ENCODE data around the gene PCDHGA11. TPM values are rescaled to one million over a fixed set of nuclear protein-coding genes. Genes with fewer than 3 reads are reported as not detected.

Gene PCDHGA11
- total and polyA plus RNA-seq, 2 of the 4 experiments (the other 2 are of a cell fraction), result 5.4 to 6.9 TPM

DNA sequence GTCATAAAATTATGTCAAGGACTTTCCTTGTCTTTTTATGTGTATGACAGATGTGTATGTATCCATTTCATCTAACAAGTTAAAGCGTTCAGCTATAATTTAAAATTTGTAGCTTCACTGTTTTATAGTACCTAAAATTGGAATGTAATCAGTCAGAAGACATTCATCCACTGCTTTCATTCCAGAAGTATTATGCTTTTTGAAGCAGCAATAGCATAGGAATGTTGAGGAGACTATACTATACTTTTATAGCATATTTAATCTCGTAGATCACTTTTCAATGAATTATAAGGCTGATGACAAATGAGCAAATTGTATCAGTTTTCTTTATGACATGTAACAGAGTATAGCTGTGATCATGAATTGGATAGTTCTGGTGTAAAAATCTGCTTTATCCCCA, 16.4 kb downstream of the PCDHGA11 start:
- H3K27ac ChIP-seq (ENCODE audit: insufficient read depth, low read length), result no peak overlapping the region
- H2BK5ac ChIP-seq (ENCODE audit: low read depth, low read length, poor library complexity, severe bottlenecking), result peak overlapping the region; percentile 72
- POLR2A ChIA-PET (ENCODE audit: unreplicated experiment), result no interaction called here

More for the DNA sequence above, 16.4 kb downstream of the PCDHGA11 start:
- no peak overlapping the region for H2AK9ac ChIP-seq (replicated peaks; ENCODE audit: low read depth, low read length, poor library complexity)
- dilution Hi-C loops (cut with HindIII; ENCODE audit: low sequenced_read_pairs, unreplicated experiment) (no loop called here), intact Hi-C loops (cut with micrococcal nuclease) (no loop called here), in situ Hi-C loops (cut with MboI; ENCODE audit: low sequenced_read_pairs) (no loop called here)
- H3K4me1 ChIP-seq (ENCODE audit: control insufficient read depth, insufficient read depth, low read length), result peaks cover 2% of the 10 kb centered on the region; the same call in 1 of the 2 replicates
- no peak overlapping the region for H2BK120ac ChIP-seq (ENCODE audit: low read depth, low read length)
- no peaks in the 10 kb centered on the region for H3K27me3 ChIP-seq (ENCODE audit: control insufficient read depth, insufficient read depth, low read length)
- CTCF ChIA-PET, result interaction anchor here (1.0 to 1.2 kb wide), 3 partner anchors 9 to 155 kb away, joined by 3 to 5 read pairs (median 4); partner anchors contain the start of gene PCDHGA11
- peak; percentile 75 for ATAC-seq (ENCODE audit: low read depth)
- peaks cover 25 to 32% of the 10 kb centered on the region in 2 experiments for H3K79me1 ChIP-seq (ENCODE audit: low read depth in 1 of 2, low read length in 2 of 2)
- no peak overlapping the region for H4K5ac ChIP-seq (ENCODE audit: low read depth, low read length)
- no peak overlapping the region for H3K9ac ChIP-seq (ENCODE audit: low read depth, low read length)
- TF ChIP-seq RCOR1 (IDR thresholded peaks at IDR 0.05; ENCODE audit: insufficient replicate concordance, low read length) (no peak), MAFK (IDR thresholded peaks at IDR 0.05; ENCODE audit: low read depth, low read length) (no peak), USF2 (IDR thresholded peaks at IDR 0.05; ENCODE audit: low read depth, low read length) (no peak), CHD1 (IDR thresholded peaks at IDR 0.05; ENCODE audit: low read depth, low read length) (no peak), CEBPB (IDR thresholded peaks at IDR 0.05; ENCODE audit: low read depth, low read length) (no peak), BHLHE40 (IDR thresholded peaks at IDR 0.05; ENCODE audit: low read depth, low read length) (no peak), FOS (IDR thresholded peaks at IDR 0.05; ENCODE audit: low read depth, low read length) (no peak), SMC3 (IDR thresholded peaks at IDR 0.05; ENCODE audit: low read depth, low read length) (no peak), RAD21 (IDR thresholded peaks at IDR 0.05; ENCODE audit: low read length) (no peak), MAZ (IDR thresholded peaks at IDR 0.05; ENCODE audit: borderline replicate concordance, low read depth, low read length) (no peak), POLR2A (IDR thresholded peaks at IDR 0.05; ENCODE audit: low read depth, low read length) (no peak), ELK1 (IDR thresholded peaks at IDR 0.05; ENCODE audit: borderline replicate concordance, low read depth, low read length) (no peak), NFE2L2 (IDR thresholded peaks at IDR 0.05; ENCODE audit: low read depth, low read length) (no peak), RFX5 (IDR thresholded peaks at IDR 0.05; ENCODE audit: low read depth, low read length) (no peak), MXI1 (IDR thresholded peaks at IDR 0.05; ENCODE audit: borderline replicate concordance, low read depth, low read length) (no peak)
- TF ChIP-seq, protein P1, sequence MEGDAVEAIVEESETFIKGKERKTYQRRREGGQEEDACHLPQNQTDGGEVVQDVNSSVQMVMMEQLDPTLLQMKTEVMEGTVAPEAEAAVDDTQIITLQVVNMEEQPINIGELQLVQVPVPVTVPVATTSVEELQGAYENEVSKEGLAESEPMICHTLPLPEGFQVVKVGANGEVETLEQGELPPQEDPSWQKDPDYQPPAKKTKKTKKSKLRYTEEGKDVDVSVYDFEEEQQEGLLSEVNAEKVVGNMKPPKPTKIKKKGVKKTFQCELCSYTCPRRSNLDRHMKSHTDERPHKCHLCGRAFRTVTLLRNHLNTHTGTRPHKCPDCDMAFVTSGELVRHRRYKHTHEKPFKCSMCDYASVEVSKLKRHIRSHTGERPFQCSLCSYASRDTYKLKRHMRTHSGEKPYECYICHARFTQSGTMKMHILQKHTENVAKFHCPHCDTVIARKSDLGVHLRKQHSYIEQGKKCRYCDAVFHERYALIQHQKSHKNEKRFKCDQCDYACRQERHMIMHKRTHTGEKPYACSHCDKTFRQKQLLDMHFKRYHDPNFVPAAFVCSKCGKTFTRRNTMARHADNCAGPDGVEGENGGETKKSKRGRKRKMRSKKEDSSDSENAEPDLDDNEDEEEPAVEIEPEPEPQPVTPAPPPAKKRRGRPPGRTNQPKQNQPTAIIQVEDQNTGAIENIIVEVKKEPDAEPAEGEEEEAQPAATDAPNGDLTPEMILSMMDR (conservative IDR thresholded peaks at IDR 0.05; ENCODE audit: low read depth, low read length), result no peak
- no peak overlapping the region for H3K4ac ChIP-seq (ENCODE audit: low read depth, low read length)
- H3K14ac ChIP-seq (replicated peaks; ENCODE audit: low read depth, low read length), result no peak overlapping the region
- no CpG with 5 or more reads among the region's 2 CpGs for WGBS, 2 experiments (ENCODE audit: extremely low coverage in 2 of 2, insufficient read length in 1 of 2)
- no peak overlapping the region for H4K8ac ChIP-seq (ENCODE audit: low read depth in 2 of 2, low read length in 2 of 2)
- DNase-seq, result peak; percentile 52
- no peaks in the 10 kb centered on the region for H4K20me1 ChIP-seq (ENCODE audit: insufficient read depth, low read length)
- H3K56ac ChIP-seq (ENCODE audit: extremely low read depth, insufficient read depth, low read length), result no peak overlapping the region
- H3K18ac ChIP-seq (ENCODE audit: low read depth, low read length), result no peak overlapping the region
- no peak overlapping the region for H4K91ac ChIP-seq (ENCODE audit: insufficient read depth, low read depth, low read length)
- peaks cover 11% of the 10 kb centered on the region for H3K36me3 ChIP-seq (ENCODE audit: control insufficient read depth, insufficient read depth, low read length)
- no peak overlapping the region for H2BK15ac ChIP-seq (ENCODE audit: low read depth, low read length)
- H3K23ac ChIP-seq (ENCODE audit: low read depth, low read length), result no peak overlapping the region
- no peak overlapping the region for H3K4me3 ChIP-seq (ENCODE audit: insufficient read depth, low read depth, low read length)
- H2AK5ac ChIP-seq (ENCODE audit: low read depth, low read length), result no peak overlapping the region
- peaks cover 13% of the 10 kb centered on the region; the same call in 1 of the 2 replicates for H3K9me3 ChIP-seq (ENCODE audit: control insufficient read depth, insufficient read depth, low read length)
- H2BK20ac ChIP-seq (ENCODE audit: low read depth, low read length), result no peak overlapping the region
- peak overlapping the region; percentile 63; the same call in 1 of the 2 replicates for H3K4me2 ChIP-seq (ENCODE audit: low read depth, low read length)
- no peaks in the 10 kb centered on the region for H3K9me1 ChIP-seq (ENCODE audit: insufficient read depth, low read length)
- BruUV-seq (replicated peaks), result no TSS peak
- no peak overlapping the region for H2AFZ ChIP-seq (replicated peaks; ENCODE audit: low read length, poor library complexity)
